ENCODE measurements around the gene TFAP2C.
"Not testable (repeated sequence)": the region's sequence is repeated elsewhere in the genome, so short reads cannot be mapped to it uniquely, and the experiment has no call there.

Gene TFAP2C

GRCh38 chr20:56617489-56617888 is 11.6 kb upstream of the TFAP2C start:
- DNase-seq, result no peak

- DNase-seq, result no peak
Observed at GRCh38 chr20:56621730-56622129, 7.4 kb upstream of the TFAP2C start.

GRCh38 chr20:56623930-56624329 is 5.2 kb upstream of the TFAP2C start:
- DNase-seq, result not testable (repeated sequence)

- DNase-seq, result no peak
Observed at GRCh38 chr20:56624786-56625681, 4.1 kb upstream of the TFAP2C start.

- DNase-seq, result no peak
Observed at GRCh38 chr20:56625837-56626236, 3.3 kb upstream of the TFAP2C start.

- no peak for DNase-seq
Observed at GRCh38 chr20:56626367-56627121, 2.6 kb upstream of the TFAP2C start.

- DNase-seq, result no peak
Observed at GRCh38 chr20:56627122-56628014, 1.7 kb upstream of the TFAP2C start.

- DNase-seq, result no peak
Observed at GRCh38 chr20:56628015-56628872, 862 bp upstream of the TFAP2C start.

- no peak for DNase-seq
Observed at GRCh38 chr20:56629464-56630085, 469 bp downstream of the TFAP2C start.

GRCh38 chr20:56630086-56630493 is 984 bp downstream of the TFAP2C start:
- no peak for DNase-seq

GRCh38 chr20:56630506-56631317 is 1.6 kb downstream of the TFAP2C start:
- DNase-seq, result no peak

GRCh38 chr20:56631318-56631989 is 2.3 kb downstream of the TFAP2C start:
- no peak for DNase-seq

GRCh38 chr20:56631990-56632327 is 2.9 kb downstream of the TFAP2C start:
- no peak for DNase-seq

- no peak for DNase-seq
Observed at GRCh38 chr20:56634307-56634706, 5.2 kb downstream of the TFAP2C start.

GRCh38 chr20:56634735-56635385 is 5.8 kb downstream of the TFAP2C start:
- DNase-seq, result no peak

- DNase-seq, result no peak
Observed at GRCh38 chr20:56636716-56637115, 7.6 kb downstream of the TFAP2C start.

GRCh38 chr20:56637576-56637975 is 8.5 kb downstream of the TFAP2C start:
- DNase-seq, result no peak

- DNase-seq, result no peak
Observed at GRCh38 chr20:56646599-56646998, 17.5 kb downstream of the TFAP2C start.

GRCh38 chr20:56653211-56653610 is 24.1 kb downstream of the TFAP2C start:
- no peak for DNase-seq

GRCh38 chr20:56656632-56657031 is 27.5 kb downstream of the TFAP2C start:
- no peak for DNase-seq
